Thymus (tissue), 11 donors: ENCODE measurements around the gene PSORS1C2. TPM values are rescaled to one million over a fixed set of nuclear protein-coding genes. Genes with fewer than 3 reads are reported as not detected.

ENCODE experiments used
- DNase-seq, 9 donors: peaks; one replicate each; pipeline ENCODE4 v3.0.0-alpha.2; 2013; ENCODE audit warnings: low spot score in 9 of 9, low read depth in 6 of 9, missing footprints in 1 of 9
- H3K27ac ChIP-seq, 2 donors: one replicate each; pipeline ENCODE4 v1.5.1; 2013; ENCODE audit warnings: control low read depth in 1 of 2, low read depth in 1 of 2, low read length in 1 of 2, mild to moderate bottlenecking in 1 of 2, moderate library complexity in 1 of 2
- H3K27me3 ChIP-seq, 2 donors: one replicate each; pipeline ENCODE4 v1.5.1; 2013; ENCODE audit warnings: low read length in 1 of 2; ENCODE audit not compliant: control insufficient read depth in 2 of 2, insufficient read depth in 1 of 2
- H3K36me3 ChIP-seq, 2 donors: one replicate each; pipeline ENCODE4 v1.5.1; 2013; ENCODE audit warnings: low read length in 1 of 2, mild to moderate bottlenecking in 1 of 2, moderate library complexity in 1 of 2; ENCODE audit not compliant: control insufficient read depth in 2 of 2, insufficient read depth in 2 of 2
- H3K4me1 ChIP-seq, 2 donors: one replicate each; pipeline ENCODE4 v1.5.1; 2013; ENCODE audit warnings: low read length in 2 of 2; ENCODE audit not compliant: control insufficient read depth in 2 of 2, insufficient read depth in 2 of 2
- H3K4me3 ChIP-seq, 2 donors: one replicate each; pipeline ENCODE4 v1.5.1; 2013; ENCODE audit warnings: low read length in 2 of 2, control low read depth in 1 of 2, mild to moderate bottlenecking in 1 of 2
- H3K9me3 ChIP-seq, 2 donors: one replicate each; pipeline ENCODE4 v1.5.1; 2013; ENCODE audit warnings: low read length in 1 of 2, mild to moderate bottlenecking in 1 of 2; ENCODE audit not compliant: control insufficient read depth in 2 of 2, insufficient read depth in 1 of 2
- WGBS: extraction: QIAGEN DNeasy Blood & Tissue Kit; methylation state at CpG from one replicate; pipeline ENCODE4 v1.1.7; 2013; 5-methylcytosine and 5-hydroxymethylcytosine counted together
- polyA plus RNA-seq: library from polyadenylated mRNA; stranded (reverse); fragments of 200-250 nt; gene quantifications from one replicate; pipeline ENCODE4 v1.2.3, GENCODE V29; 2013
- total RNA-seq: library from RNA; stranded (reverse); fragments of 120-200 nt; gene quantifications from one replicate; pipeline ENCODE4 v1.2.4, GENCODE V29; 2013
- donor health status: healthy.

The PSORS1C2 gene
- total and polyA plus RNA-seq, 2 donors: 16.4 TPM; not detected in 1

DNA sequence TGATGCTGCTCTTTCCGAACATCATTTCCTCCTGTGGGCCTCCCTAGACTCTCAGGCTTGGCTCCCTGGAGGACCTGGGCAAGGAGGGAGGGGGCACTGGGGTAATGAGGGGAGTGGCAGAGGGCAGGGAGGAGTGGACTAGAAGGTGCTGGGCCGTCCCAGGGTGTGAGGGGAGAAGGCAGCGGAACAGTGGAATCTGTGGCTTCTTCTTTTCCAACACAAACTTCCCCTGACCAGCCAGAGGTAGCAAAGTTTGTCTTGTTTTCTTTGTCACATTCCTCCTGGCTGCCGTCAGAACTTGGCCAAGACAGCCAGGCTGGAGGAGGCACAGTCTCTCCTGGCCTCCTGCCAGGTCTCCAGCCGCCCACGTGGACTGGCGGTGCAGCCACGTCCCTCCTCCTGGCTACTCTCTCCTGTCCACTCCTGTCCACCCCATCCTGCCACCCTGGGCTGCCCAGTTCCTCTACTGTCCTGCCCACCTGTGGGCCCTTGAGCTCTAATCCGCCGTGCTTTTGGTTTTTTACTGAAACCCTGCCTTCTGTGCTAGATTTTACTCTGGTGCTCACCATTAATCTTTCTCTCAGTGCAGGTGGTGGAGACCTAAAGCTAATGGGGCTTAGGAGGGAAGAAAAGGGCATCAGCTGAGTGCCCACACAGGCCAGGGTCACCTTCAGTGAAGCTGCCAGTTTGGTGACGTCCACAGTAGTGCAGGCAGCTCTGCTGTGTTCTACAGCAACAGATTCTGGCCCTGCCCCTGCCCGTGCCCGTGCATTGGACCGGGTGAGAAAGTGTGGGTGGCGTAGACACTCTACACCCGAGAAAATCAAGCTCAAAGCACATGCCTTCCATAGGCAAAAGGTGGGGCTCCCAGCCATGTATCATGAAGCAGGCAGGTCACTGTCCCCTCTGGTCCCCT is 15.8 kb downstream of the PSORS1C2 start:
- DNase-seq: peak in 1 of 9 donors; percentile 14
- no peaks in the 10 kb centered on the region for H3K9me3 ChIP-seq

GRCh38 chr6:31121131-31121790 is 17.6 kb downstream of the PSORS1C2 start:
- H3K4me1 ChIP-seq: peaks cover 0 to 7% of the 10 kb centered on the region in 2 donors
- H3K4me3 ChIP-seq: no peak overlapping the region
- DNase-seq: no peak
- H3K27me3 ChIP-seq: peaks cover 0 to 19% of the 10 kb centered on the region in 2 donors
- no peaks in the 10 kb centered on the region for H3K9me3 ChIP-seq
- H3K36me3 ChIP-seq: no peaks in the 10 kb centered on the region
- no peak overlapping the region for H3K27ac ChIP-seq
- WGBS: 97% methylated on average over 12 of the region's 12 CpGs

More for the DNA sequence above, 15.8 kb downstream of the PSORS1C2 start:
- H3K27ac ChIP-seq: no peak overlapping the region
- H3K27me3 ChIP-seq: peaks cover 0 to 7% of the 10 kb centered on the region in 2 donors
- no peaks in the 10 kb centered on the region for H3K36me3 ChIP-seq
- 80% methylated on average over 16 of the region's 16 CpGs for WGBS
- no peak overlapping the region for H3K4me3 ChIP-seq
- H3K4me1 ChIP-seq: peaks cover 0 to 7% of the 10 kb centered on the region in 2 donors

DNA sequence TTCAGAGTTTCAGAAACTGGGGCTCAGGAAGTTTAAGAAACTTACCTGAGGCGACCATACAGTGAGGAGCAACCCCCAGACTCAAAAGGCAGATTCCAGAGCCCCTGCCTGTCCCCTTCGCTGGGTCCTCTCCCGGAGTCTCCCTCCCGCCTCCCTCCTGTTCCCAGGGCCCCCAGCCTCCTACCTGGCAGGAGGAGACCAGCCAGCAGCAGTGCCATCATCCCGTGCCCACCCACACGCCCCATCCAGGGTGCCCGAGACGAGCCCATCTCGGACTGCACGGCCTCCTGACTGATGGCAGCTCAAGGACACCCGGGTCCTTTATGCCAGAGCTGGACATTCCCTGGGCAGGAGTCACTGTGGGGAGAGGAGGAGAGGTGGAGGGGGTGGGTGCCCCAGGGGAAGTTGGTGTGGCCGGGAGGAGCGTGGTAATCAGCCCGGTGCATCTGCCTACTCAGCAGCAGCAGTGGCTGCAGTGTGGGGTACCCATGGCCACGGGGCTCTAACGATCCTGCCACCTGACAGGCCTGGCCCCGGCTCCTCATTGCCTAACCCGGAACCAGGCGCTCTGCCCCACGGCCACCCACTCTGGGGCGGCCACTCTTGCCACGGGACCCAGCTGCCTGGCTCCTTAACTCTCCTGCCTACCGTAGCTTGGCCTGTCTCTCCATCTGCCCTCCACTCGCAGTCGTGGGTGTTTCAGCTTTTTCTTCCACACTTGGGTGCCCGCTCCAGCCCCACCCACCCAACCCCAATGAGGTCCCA is 18.5 kb downstream of the PSORS1C2 start, which contains the start of gene CDSN:
TSS of gene CDSN (minus strand) at position 296 of the 765 bp plus-strand sequence. CDS start at position 269, 27 bp downstream.
- WGBS: 87% methylated on average over 26 of the region's 26 CpGs
- Histone ChIP-seq H3K4me3 (no peak within 1 kb of the TSS), H3K9me3 (no peaks in the 10 kb centered on the region)

GRCh38 chr6:31118178-31118577 is 20.7 kb downstream of the PSORS1C2 start:
- peaks cover 0 to 34% of the 10 kb centered on the region in 2 donors for H3K27me3 ChIP-seq
- no peak overlapping the region for H3K4me3 ChIP-seq
- no peaks in the 10 kb centered on the region for H3K36me3 ChIP-seq
- no peak for DNase-seq
- peaks cover 0 to 3% of the 10 kb centered on the region in 2 donors for H3K4me1 ChIP-seq
- WGBS: 89% methylated on average over 7 of the region's 7 CpGs
- no peak overlapping the region for H3K27ac ChIP-seq
- no peaks in the 10 kb centered on the region for H3K9me3 ChIP-seq

More for the DNA sequence above, 18.5 kb downstream of the PSORS1C2 start, which contains the start of gene CDSN:
- no peaks in the 10 kb centered on the region for H3K36me3 ChIP-seq
- peaks cover 0 to under 1% of the 10 kb centered on the region in 2 donors for H3K4me1 ChIP-seq
- no peak within 1 kb of the TSS for H3K27ac ChIP-seq
- peaks cover 0 to 24% of the 10 kb centered on the region in 2 donors for H3K27me3 ChIP-seq
- DNase-seq: no peak

DNA sequence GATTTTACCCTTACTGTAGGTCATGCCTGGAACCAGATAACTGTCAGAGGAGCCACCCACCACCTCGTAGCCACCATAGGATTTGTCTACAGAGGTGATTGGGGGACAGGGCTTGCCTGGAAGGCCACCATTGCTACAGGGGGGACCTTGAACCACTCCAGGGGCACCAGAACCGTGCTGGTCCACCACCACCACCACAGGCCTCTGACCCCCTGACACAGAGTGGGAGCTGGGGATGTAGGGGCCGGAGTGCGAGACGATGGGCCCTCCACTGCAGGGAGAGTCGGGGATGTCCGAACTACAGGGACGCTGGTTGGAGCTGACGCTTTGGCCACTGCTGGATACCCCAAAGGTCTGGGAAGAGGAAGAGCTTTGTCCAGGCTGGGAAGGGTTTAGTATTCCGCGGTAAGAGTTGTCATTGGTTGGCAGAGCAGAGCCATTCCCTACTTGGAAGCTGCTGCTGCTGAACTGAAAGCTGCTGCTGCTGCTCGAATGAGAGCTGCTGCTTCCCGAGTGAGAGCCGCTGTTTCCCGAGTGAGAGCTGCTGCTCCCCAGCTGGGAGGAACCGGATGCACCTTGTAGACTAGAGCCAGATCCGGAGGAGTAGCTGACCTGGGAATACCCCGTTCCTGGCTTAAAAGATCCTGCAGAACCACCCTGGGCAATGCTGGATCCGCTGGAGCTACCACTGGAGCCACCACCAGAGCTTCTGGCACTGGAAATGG is 22.0 kb downstream of the PSORS1C2 start:
- Histone ChIP-seq H3K9me3 (no peaks in the 10 kb centered on the region), H3K27ac (no peak overlapping the region), H3K4me1 (peaks cover 0 to 3% of the 10 kb centered on the region in 2 donors), H3K27me3 (peaks cover 0 to 41% of the 10 kb centered on the region in 2 donors), H3K4me3 (no peak overlapping the region), H3K36me3 (no peaks in the 10 kb centered on the region)
- DNase-seq: no peak
- 90% methylated on average over 19 of the region's 19 CpGs for WGBS

- H3K4me1 ChIP-seq: peaks cover 0 to 3% of the 10 kb centered on the region in 2 donors
- H3K9me3 ChIP-seq: no peaks in the 10 kb centered on the region
- peaks cover 0 to 45% of the 10 kb centered on the region in 2 donors for H3K27me3 ChIP-seq
- no peak for DNase-seq
- no peak overlapping the region for H3K27ac ChIP-seq
- 97% methylated on average over 12 of the region's 12 CpGs for WGBS
- H3K4me3 ChIP-seq: no peak overlapping the region
- H3K36me3 ChIP-seq: no peaks in the 10 kb centered on the region
These were observed 22.8 kb downstream of the PSORS1C2 start for GRCh38 chr6:31115941-31116560.

- H3K4me3 ChIP-seq: no peak overlapping the region
- no peak for DNase-seq
- H3K27ac ChIP-seq: no peak overlapping the region
- H3K36me3 ChIP-seq: no peaks in the 10 kb centered on the region
- H3K4me1 ChIP-seq: peaks cover 0 to 3% of the 10 kb centered on the region in 2 donors
- no peaks in the 10 kb centered on the region for H3K9me3 ChIP-seq
- peaks cover 0 to 51% of the 10 kb centered on the region in 2 donors for H3K27me3 ChIP-seq
- WGBS: 56% methylated on average over 9 of the region's 9 CpGs
These were observed 23.7 kb downstream of the PSORS1C2 start for GRCh38 chr6:31114970-31115849.
